ENCODE measurements around the gene CRTAC1. TPM values are rescaled to one million over a fixed set of nuclear protein-coding genes. Genes with fewer than 3 reads are reported as not detected.

Gene CRTAC1
- total RNA-seq, 1 experiment from 2014 or later = 1.2 TPM

DNA sequence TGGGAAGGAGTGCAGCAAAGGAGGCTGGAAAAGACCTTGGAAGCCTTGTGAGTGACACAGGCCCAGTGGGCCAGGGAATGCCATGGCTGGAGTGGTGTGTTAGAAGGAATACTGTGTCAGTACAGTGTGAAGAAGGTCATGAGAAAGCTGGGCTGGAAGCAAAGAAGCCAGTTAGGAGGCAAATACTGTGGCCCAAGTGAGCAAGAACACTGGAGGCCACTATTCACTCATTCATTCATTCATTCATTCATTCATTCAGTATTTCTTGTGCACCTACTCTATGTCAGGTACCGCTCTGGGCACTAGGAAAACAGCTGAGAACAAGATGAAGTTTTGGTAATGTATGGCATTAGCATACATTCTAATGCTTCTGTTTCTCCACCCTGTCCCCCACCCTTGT, 9.6 kb downstream of the CRTAC1 start:
- no peaks in the 10 kb centered on the region for H3K36me3 Mint-ChIP-seq
- H3K27me3 Mint-ChIP-seq (ENCODE audit: low read depth) = peaks cover 12% of the 10 kb centered on the region
- CTCF ChIA-PET = no interaction called here
- no peak overlapping the region for H3K4me3 Mint-ChIP-seq
- TF ChIP-seq E2F4 (CRISPR knock-in tag; IDR thresholded peaks at IDR 0.05; ENCODE audit: borderline replicate concordance, low read depth) = no peak
- no peak for TF ChIP-seq NFATC4 (CRISPR knock-in tag; IDR thresholded peaks at IDR 0.05)
- ATAC-seq = no peak
- DNase-seq (ENCODE audit: low spot score) = no peak
- POLR2A ChIA-PET = no interaction called here
- H3K27ac Mint-ChIP-seq = no peak overlapping the region
- H3K9me3 Mint-ChIP-seq = no peaks in the 10 kb centered on the region
- peaks cover 5% of the 10 kb centered on the region for H3K4me1 Mint-ChIP-seq

- peaks cover 7% of the 10 kb centered on the region; the same call in 1 of the 2 replicates for H3K27me3 Mint-ChIP-seq (ENCODE audit: low read depth)
- H3K27ac Mint-ChIP-seq = no peak overlapping the region
- no peaks in the 10 kb centered on the region for H3K36me3 Mint-ChIP-seq
- DNase-seq (ENCODE audit: low spot score) = no peak
- CTCF ChIA-PET = interaction anchor here (1.4 kb wide), 1 partner anchor 25 kb away, joined by 5 read pairs; no protein-coding TSS in a partner anchor
- ATAC-seq = no peak
- H3K4me3 Mint-ChIP-seq = no peak overlapping the region
- TF ChIP-seq ELF4 (CRISPR knock-in tag; IDR thresholded peaks at IDR 0.05; ENCODE audit: low read depth) (no peak), GTF2I (CRISPR knock-in tag; conservative IDR thresholded peaks at IDR 0.05) (no peak), GRHL2 (CRISPR knock-in tag; IDR thresholded peaks at IDR 0.05; ENCODE audit: insufficient replicate concordance, severe bottlenecking) (no peak), NFE2L1 (CRISPR knock-in tag; IDR thresholded peaks at IDR 0.05) (no peak), SP1 (CRISPR knock-in tag; conservative IDR thresholded peaks at IDR 0.05) (no peak), ZNF232 (CRISPR knock-in tag; IDR thresholded peaks at IDR 0.05) (no peak), FOXK1 (CRISPR knock-in tag; IDR thresholded peaks at IDR 0.05) (no peak)
- TF ChIP-seq, protein P1, sequence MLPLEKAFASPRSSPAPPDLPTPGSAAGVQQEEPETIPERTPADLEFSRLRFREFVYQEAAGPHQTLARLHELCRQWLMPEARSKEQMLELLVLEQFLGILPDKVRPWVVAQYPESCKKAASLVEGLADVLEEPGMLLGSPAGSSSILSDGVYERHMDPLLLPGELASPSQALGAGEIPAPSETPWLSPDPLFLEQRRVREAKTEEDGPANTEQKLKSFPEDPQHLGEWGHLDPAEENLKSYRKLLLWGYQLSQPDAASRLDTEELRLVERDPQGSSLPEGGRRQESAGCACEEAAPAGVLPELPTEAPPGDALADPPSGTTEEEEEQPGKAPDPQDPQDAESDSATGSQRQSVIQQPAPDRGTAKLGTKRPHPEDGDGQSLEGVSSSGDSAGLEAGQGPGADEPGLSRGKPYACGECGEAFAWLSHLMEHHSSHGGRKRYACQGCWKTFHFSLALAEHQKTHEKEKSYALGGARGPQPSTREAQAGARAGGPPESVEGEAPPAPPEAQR (CRISPR knock-in tag; IDR thresholded peaks at IDR 0.05) = no peak
- TF ChIP-seq, protein P2, sequence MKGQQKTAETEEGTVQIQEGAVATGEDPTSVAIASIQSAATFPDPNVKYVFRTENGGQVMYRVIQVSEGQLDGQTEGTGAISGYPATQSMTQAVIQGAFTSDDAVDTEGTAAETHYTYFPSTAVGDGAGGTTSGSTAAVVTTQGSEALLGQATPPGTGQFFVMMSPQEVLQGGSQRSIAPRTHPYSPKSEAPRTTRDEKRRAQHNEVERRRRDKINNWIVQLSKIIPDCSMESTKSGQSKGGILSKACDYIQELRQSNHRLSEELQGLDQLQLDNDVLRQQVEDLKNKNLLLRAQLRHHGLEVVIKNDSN (CRISPR knock-in tag; IDR thresholded peaks at IDR 0.05) = no peak
- TF ChIP-seq, protein P3, sequence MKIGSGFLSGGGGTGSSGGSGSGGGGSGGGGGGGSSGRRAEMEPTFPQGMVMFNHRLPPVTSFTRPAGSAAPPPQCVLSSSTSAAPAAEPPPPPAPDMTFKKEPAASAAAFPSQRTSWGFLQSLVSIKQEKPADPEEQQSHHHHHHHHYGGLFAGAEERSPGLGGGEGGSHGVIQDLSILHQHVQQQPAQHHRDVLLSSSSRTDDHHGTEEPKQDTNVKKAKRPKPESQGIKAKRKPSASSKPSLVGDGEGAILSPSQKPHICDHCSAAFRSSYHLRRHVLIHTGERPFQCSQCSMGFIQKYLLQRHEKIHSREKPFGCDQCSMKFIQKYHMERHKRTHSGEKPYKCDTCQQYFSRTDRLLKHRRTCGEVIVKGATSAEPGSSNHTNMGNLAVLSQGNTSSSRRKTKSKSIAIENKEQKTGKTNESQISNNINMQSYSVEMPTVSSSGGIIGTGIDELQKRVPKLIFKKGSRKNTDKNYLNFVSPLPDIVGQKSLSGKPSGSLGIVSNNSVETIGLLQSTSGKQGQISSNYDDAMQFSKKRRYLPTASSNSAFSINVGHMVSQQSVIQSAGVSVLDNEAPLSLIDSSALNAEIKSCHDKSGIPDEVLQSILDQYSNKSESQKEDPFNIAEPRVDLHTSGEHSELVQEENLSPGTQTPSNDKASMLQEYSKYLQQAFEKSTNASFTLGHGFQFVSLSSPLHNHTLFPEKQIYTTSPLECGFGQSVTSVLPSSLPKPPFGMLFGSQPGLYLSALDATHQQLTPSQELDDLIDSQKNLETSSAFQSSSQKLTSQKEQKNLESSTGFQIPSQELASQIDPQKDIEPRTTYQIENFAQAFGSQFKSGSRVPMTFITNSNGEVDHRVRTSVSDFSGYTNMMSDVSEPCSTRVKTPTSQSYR (CRISPR knock-in tag; IDR thresholded peaks at IDR 0.05) = no peak
- H3K9me3 Mint-ChIP-seq = no peaks in the 10 kb centered on the region
- no peaks in the 10 kb centered on the region for H3K4me1 Mint-ChIP-seq
- POLR2A ChIA-PET = no interaction called here
Measured at GRCh38 chr10:98020254-98020653, 10.2 kb downstream of the CRTAC1 start.

GRCh38 chr10:98019784-98020183, 10.6 kb downstream of the CRTAC1 start:
- DNase-seq (ENCODE audit: low spot score) (no peak), ATAC-seq (no peak)
- H3K4me3 Mint-ChIP-seq = no peak overlapping the region
- H3K4me1 Mint-ChIP-seq = no peaks in the 10 kb centered on the region
- no peaks in the 10 kb centered on the region for H3K9me3 Mint-ChIP-seq
- POLR2A ChIA-PET = no interaction called here
- no peaks in the 10 kb centered on the region for H3K36me3 Mint-ChIP-seq
- no peak for TF ChIP-seq SP1 (CRISPR knock-in tag; conservative IDR thresholded peaks at IDR 0.05)
- no peak for TF ChIP-seq ZNF121 (CRISPR knock-in tag; IDR thresholded peaks at IDR 0.05)
- no peak for TF ChIP-seq NFE2L1 (CRISPR knock-in tag; IDR thresholded peaks at IDR 0.05)
- TF ChIP-seq, protein P2 (CRISPR knock-in tag; IDR thresholded peaks at IDR 0.05) = no peak
- peaks cover 7% of the 10 kb centered on the region; the same call in 1 of the 2 replicates for H3K27me3 Mint-ChIP-seq (ENCODE audit: low read depth)
- no peak overlapping the region for H3K27ac Mint-ChIP-seq
- CTCF ChIA-PET = interaction anchor here (1.4 to 4.7 kb wide), 2 partner anchors 8 to 26 kb away, joined by 5 to 32 read pairs; no protein-coding TSS in a partner anchor

Measured in WTC11 (cell line).